Stimulated activated CD4-positive, alpha-beta T cell treated with anti-CD3 and anti-CD28 coated beads, TNF-alpha, amount 100 ng/mL, for 24 hours (primary cell): Measurements from ENCODE around the gene PPP2R3A.

Experiments used
- DNase-seq, 3 experiments: peaks; one replicate each; pipeline ENCODE4 v3.0.0-alpha.2; 2020; ENCODE audit warnings: low read depth in 3 of 3

Gene PPP2R3A

DNA sequence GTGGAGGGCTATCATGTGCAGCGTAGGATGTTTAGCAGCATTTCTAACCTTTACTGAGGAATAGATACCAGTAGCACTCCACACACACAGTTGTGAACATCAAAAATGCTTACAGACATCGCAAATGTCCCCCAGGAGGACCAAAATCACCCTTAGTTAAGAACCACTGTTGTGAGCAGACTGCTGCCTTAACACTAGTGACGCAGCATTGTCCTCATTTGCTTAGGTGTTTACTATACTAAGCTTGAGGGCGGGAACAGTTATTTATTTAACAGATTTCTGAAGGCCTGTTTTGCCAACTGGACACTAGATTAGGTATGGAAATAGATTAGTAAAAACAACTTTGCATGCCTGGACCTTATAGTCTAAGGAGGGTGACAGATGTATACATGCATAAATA is 2.3 kb downstream of the PPP2R3A start:
- no peak for DNase-seq

GRCh38 chr3:135970506-135971116 is 5.1 kb downstream of the PPP2R3A start:
- DNase-seq: no peak

DNA sequence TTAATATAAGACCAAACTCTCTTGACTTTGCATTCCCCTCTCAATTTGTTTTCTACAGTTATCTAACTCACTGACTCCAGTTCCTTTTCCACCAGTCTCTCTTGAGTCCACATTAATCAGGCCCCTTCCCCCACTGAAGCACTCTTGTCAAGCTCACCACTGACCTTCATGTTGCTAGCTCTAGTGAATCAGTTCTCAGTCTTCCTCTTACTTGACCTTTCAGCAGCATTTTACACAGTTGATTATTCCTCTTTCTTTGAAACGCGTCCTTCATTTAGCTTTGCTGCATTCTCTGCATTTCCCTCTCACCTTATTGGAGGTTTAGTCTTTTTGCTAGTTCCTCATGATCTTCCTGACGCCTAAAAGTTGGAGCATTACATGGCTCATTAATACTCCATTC is 8.3 kb downstream of the PPP2R3A start:
- no peak for DNase-seq

DNA sequence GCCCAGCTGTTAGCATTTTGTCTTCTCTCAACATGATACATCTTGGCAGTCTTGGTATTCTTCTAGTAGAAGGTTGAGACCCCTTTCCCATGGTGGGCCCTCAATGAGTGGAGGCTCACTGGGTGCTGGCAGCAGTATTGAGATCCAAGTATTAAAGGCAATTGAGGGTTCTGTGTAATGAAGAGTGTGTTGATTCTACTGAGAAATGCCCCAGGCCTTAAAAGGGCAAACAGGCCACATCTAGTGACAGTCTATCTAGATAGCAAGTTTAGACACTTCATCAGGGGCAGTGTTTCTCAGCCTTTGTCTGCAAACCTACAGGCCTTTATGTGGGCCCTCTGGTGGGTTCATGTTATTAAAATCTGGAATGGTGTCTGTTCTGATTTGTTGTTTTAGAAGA is 9.5 kb downstream of the PPP2R3A start:
- DNase-seq: no peak

GRCh38 chr3:135975536-135975935 is 10.0 kb downstream of the PPP2R3A start:
- no peak for DNase-seq

DNA sequence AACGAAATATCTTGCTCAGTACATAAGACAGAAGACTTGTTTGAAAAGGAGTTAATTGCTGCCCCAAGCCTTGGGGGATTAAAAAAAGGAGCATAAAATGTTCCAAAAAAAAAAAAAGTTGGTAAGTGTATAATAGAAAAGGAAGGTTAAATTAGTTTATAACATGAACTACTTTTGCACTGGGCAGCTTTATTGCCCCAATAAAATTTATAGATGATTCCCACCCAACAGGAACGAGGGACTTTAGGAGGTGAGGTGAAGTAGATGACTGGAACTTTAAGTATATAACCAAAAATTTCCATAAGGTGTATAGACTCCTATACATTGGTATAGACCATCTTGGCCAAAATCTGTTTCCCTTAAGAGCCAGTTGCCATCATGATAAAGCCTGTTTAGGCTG is 14.8 kb downstream of the PPP2R3A start:
- DNase-seq: no peak

DNA sequence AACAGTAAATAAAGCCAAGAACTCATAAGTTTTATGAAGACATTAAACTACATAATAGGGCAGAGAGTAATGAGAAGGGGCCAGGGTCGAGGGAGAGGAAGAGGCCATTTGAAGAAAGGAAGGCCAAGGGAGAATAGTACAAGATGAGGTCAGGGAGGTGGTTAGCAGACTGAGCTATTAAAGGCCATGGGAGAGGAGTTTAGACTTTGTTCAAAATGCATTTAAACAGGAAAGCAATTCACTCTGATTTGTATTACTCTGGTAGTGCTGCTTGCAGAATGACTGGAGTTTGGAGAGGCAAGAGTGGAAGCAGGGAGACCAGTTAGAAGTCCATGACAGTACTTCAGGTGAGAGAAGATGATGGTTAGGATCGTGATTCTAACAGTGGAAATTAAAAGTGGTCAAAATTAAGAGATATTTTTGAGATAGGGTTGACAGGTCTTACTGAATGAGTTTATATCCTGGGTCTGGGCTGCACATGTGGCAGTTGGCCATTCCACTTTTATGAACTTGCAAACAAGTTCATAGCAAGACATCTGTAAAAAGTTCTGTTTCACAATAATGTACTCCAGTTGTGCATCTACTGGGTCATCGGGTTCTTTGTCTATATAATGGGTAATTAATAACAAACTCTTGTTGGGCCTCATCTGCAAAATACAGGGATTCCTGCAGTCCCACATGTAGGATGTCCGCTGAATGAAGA is 16.3 kb downstream of the PPP2R3A start:
- DNase-seq: no peak

- no peak for DNase-seq
These were observed 16.9 kb downstream of the PPP2R3A start for GRCh38 chr3:135982404-135982761.

- DNase-seq: no peak
These were observed 17.5 kb downstream of the PPP2R3A start for GRCh38 chr3:135982922-135983581.

GRCh38 chr3:135987661-135988060 is 22.1 kb downstream of the PPP2R3A start:
- no peak for DNase-seq

- no peak for DNase-seq
These were observed 23.7 kb downstream of the PPP2R3A start for GRCh38 chr3:135989242-135989641.

DNA sequence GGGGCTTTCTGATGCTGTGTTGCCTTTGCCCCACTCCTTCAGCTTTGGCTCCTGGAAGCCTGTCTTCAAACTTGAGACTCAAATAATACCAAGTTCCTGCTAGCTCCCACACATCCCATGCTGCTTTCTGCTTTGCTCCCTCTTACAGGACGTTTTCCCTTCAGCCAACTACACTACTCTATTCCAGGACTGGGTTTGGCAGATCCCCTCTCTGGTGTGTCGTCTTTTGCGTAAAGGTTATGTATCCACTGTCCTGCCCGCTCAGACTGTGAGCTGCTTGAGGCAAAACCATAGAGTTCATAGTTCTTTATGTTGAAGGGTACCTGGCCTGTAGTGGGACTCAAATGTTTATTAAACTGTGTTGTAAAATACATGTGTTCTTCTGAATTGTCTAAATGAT is 25.4 kb downstream of the PPP2R3A start:
- DNase-seq: no peak

- DNase-seq: no peak
These were observed 26.1 kb downstream of the PPP2R3A start for GRCh38 chr3:135991621-135992020.

- no peak for DNase-seq
These were observed 26.5 kb downstream of the PPP2R3A start for GRCh38 chr3:135992072-135992471.

DNA sequence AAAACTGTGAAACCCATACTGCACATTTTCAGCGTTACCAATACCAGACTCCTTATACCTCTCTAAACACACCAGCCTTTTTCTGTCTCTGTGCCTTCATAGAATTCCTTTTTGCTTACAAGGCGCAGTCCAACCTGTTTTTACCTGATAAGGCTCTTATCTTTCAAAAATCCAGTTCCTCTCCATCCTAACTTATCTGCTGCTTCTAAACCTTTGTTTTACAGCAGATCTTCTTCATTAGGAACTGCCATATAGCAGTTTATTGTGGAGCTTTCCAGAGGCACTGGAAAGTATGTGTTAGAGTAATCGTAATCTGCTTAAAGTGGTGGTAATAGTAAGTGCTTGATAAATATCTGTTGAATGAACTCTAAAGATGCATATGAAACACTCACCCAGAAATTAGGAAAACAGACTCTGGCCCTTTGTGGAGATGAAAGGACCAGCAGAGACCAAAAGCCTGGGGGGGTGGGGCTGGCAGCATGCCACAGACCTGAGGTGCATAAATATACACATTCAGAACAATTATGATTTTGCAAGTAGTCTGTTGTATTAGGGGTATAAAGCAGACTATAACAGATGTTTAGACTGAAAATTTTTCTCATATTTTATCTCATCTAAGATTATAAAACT is 29.3 kb downstream of the PPP2R3A start:
- no peak for DNase-seq

DNA sequence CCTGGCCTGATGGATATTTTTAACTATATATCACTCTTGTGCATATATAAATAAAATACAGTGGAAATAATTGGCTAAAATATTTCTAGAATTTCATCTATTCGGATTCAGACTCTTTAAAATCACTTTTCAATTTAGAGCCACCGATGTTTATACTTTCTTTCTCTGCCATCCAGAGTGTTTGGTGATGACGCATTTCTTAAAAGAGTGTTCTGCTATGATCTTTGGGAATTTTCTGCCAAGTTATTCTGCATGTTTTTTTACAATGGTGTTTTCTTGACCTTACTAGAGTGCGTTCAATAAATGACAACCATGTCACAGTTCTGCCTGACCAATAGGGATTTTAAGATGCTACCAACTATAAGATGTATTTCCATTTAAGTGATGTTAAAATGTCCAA is 30.2 kb downstream of the PPP2R3A start:
- no peak for DNase-seq

- no peak for DNase-seq
These were observed 32.2 kb downstream of the PPP2R3A start for GRCh38 chr3:135997554-135998320.

DNA sequence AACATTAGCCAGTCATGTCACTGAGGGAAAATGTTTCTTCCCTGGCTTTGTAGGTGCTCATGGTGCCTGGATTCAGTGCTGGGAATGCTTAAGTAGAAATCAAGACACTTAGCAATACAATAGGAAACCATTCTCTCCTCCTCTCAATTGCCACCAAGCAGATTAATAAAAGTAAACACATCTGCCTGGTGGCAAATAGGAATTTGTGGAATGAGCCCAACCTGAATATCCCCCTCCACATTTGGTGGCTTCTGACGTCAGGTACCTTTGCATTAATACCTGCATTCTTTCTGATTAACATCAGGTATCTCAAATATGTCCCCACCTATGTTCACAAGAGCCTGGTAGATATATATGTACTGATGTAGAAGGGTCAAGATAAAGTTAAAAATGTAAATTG is 42.7 kb downstream of the PPP2R3A start:
- DNase-seq: no peak

- no peak for DNase-seq
These were observed 43.4 kb downstream of the PPP2R3A start for GRCh38 chr3:136008732-136009470.

DNA sequence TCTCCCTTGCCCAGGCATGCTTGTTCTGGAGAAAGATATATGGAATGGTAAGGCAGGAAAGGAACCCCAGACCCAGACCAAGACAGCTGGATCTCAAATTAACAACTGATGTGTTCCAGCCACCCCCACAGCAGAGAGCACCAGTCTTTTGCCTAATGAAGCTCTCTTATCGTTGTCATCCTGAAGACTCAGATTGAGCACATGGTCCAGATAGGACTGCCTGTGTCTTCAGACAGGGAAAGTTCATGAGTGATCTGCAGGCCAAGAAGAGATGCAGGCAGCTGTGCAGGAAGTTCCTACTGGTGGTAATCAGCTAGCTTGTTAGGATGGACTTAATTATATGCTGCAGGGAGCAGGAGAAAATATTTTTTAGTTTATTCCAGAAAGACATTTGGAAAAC is 53.3 kb downstream of the PPP2R3A start:
- no peak for DNase-seq

DNA sequence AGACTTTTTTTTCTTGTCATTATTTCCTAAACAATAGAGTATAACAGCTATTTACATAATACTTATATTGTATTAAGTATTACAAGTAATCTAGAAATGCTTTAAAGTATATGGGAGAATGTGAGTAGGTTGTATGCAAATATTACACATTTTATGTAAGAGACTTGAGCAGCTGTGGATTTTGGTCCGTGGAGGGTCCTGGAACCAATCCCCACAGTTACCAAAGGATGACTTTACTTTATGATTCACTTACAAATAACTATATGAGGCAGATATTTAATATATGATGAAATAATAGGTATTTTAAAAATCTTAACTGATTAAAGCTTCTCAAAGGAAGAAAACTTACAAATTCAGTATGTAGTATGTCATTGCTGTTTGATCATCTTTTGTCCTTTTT is 56.3 kb downstream of the PPP2R3A start:
- no peak for DNase-seq
